NB4 (cell line): ENCODE measurements around the gene GP5.

Experiments used
- CTCF ChIP-seq: IDR thresholded peaks from one replicate; pipeline ENCODE4 v1.5.1; 2012; ENCODE audit warnings: low read depth, low read length
- MAX ChIP-seq: IDR thresholded peaks from 2 replicates; pipeline ENCODE4 v1.6.1; 2011; ENCODE audit warnings: low read depth, low read length
- POLR2A ChIP-seq: IDR thresholded peaks from 2 replicates; pipeline ENCODE4 v1.6.1; 2011; ENCODE audit warnings: mild to moderate bottlenecking; ENCODE audit not compliant: insufficient read length; ENCODE audit errors: extremely low read depth

GRCh38 chr3:194365526-194365925 is 33.5 kb downstream of the GP5 start:
- no peak for TF ChIP-seq MAX
- no peak for TF ChIP-seq POLR2A
- TF ChIP-seq CTCF, result no peak
